CD4-positive, alpha-beta T cell (primary cell): ENCODE data around the gene ST3GAL3. TPM values are rescaled to one million over a fixed set of nuclear protein-coding genes. Genes with fewer than 3 reads are reported as not detected.

Experiments used
- ATAC-seq: fragments of 200-7000 bp; cut with Tn5 transposase; one replicate; pipeline ENCODE4 v1.10.0; 2022; ENCODE audit warnings: mild to moderate bottlenecking; ENCODE audit not compliant: poor library complexity
- CTCF ChIA-PET: fragments of 350-600 bp; sonication (Branson Sonifier 250); formaldehyde crosslinking; loops from one replicate; lab custom pipeline; 2021; ENCODE audit warnings: antibody characterized with exemption, inconsistent platforms; lab: Charles Lee
- POLR2A ChIA-PET: fragments of 350-600 bp; sonication (Branson Sonifier 250); formaldehyde crosslinking; loops from one replicate; lab custom pipeline; 2021; ENCODE audit warnings: antibody characterized with exemption, inconsistent platforms; lab: Charles Lee
- DNase-seq, 14 experiments: peaks; one replicate each; pipeline ENCODE4 v3.0.0-alpha.2; 2013 to 2020; ENCODE audit warnings: mixed read lengths in 2 of 14
- H3K27ac ChIP-seq, 2 donors: one replicate each; pipeline versions ENCODE4 v1.5.1 to v1.7.0; 2013; ENCODE audit warnings: low read length in 2 of 2, low read depth in 1 of 2, mild to moderate bottlenecking in 1 of 2
- H3K27me3 ChIP-seq, 2 experiments: 1 replicate in 1 of 2; 2 replicates in 1 of 2; pipeline versions ENCODE4 v1.6.1 to v1.7.0; 2013; ENCODE audit warnings: low read length in 2 of 2, control low read depth in 1 of 2, mild to moderate bottlenecking in 1 of 2, moderate library complexity in 1 of 2; ENCODE audit not compliant: insufficient read depth in 2 of 2, control insufficient read depth in 1 of 2
- H3K36me3 ChIP-seq: one replicate; pipeline ENCODE4 v1.6.1; 2013; ENCODE audit warnings: low read length, control low read depth; ENCODE audit not compliant: insufficient read depth
- H3K4me1 ChIP-seq: one replicate; pipeline ENCODE4 v1.6.1; 2013; ENCODE audit warnings: low read length, control low read depth; ENCODE audit not compliant: insufficient read depth
- H3K4me3 ChIP-seq: one replicate; pipeline ENCODE4 v1.5.1; 2013; ENCODE audit warnings: mild to moderate bottlenecking, low read length, moderate library complexity
- H3K9me3 ChIP-seq, 2 experiments: 1 replicate in 1 of 2; 2 replicates in 1 of 2; pipeline versions ENCODE4 v1.6.1 to v1.7.0; 2013; ENCODE audit warnings: low read length in 2 of 2, mild to moderate bottlenecking in 2 of 2, control low read depth in 1 of 2, moderate library complexity in 1 of 2; ENCODE audit not compliant: control insufficient read depth in 1 of 2, insufficient read depth in 1 of 2
- H3K27ac Mint-ChIP-seq: one replicate; pipeline ENCODE4 v1.8.0; 2020; ENCODE audit warnings: mixed read lengths
- H3K27me3 Mint-ChIP-seq: one replicate; pipeline ENCODE4 v1.8.0; 2021; ENCODE audit warnings: mixed read lengths
- H3K36me3 Mint-ChIP-seq: one replicate; pipeline ENCODE4 v1.8.0; 2021; ENCODE audit warnings: low read depth, mixed read lengths
- H3K4me1 Mint-ChIP-seq: one replicate; pipeline ENCODE4 v1.8.0; 2021; ENCODE audit warnings: low read depth, mixed read lengths
- H3K4me3 Mint-ChIP-seq: one replicate; pipeline ENCODE4 v1.8.0; 2020; ENCODE audit warnings: mild to moderate bottlenecking, mixed read lengths
- H3K9me3 Mint-ChIP-seq: one replicate; pipeline ENCODE4 v1.8.0; 2020; ENCODE audit warnings: mixed read lengths
- intact Hi-C, 2 experiments: fragments of 100-400 bp; cut with DNase I in 1 of 2; cut with micrococcal nuclease in 1 of 2; formaldehyde crosslinking; loops; one replicate each; pipeline versions ENCODE4 v1.15.1 to v1.9.0; 2023 to 2025; cut with DNase I, micrococcal nuclease
- total RNA-seq, 174 experiments: library from RNA in 2 of 174; stranded (reverse) in 2 of 174; gene quantifications; one replicate each; pipeline ENCODE4 v1.2.3 and lab custom pipeline; 2021 to 2026
- TF ChIP-seq, protein P1 (sequence below): fragments of 200-600 bp; IDR thresholded peaks from one replicate; pipeline ENCODE4 v1.8.0; 2022; ENCODE audit warnings: antibody characterized with exemption, mild to moderate bottlenecking

The ST3GAL3 gene
- total RNA-seq, 2 experiments from 2014 or later: 17.6 to 20.5 TPM

DNA sequence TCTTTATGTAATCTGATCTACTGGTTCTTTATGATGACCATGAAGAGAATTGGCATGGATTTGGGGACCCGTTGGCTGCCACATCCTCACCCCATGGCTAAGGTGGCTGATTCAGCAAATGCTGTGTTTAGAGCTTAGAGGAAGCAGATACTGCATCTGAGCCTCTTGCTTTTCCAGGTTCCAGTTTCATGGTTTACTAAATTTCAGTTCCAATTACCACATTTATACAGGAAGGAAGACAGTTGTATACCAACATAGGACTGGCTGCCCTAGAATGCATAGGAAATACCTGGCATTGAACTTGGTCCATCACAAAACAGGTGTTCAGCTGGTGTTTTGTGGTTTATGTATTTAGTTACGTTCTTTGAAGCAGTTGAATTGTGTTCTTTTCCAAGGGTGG is 107.1 kb downstream of the ST3GAL3 start:
- no peak for ATAC-seq
- intact Hi-C loops: no loop called here
- H3K36me3 Mint-ChIP-seq: peaks cover 74% of the 10 kb centered on the region
- H3K27ac Mint-ChIP-seq: no peak overlapping the region
- Histone ChIP-seq H3K27ac (no peak overlapping the region), H3K27me3 (no peaks in the 10 kb centered on the region), H3K4me3 (no peak overlapping the region), H3K36me3 (peaks cover 16% of the 10 kb centered on the region), H3K4me1 (no peaks in the 10 kb centered on the region), H3K9me3 (peaks cover 7 to 17% of the 10 kb centered on the region in 2 experiments)
- H3K4me3 Mint-ChIP-seq: no peak overlapping the region
- H3K27me3 Mint-ChIP-seq: no peaks in the 10 kb centered on the region
- H3K4me1 Mint-ChIP-seq: no peaks in the 10 kb centered on the region
- no peak for DNase-seq
- TF ChIP-seq, protein P1, sequence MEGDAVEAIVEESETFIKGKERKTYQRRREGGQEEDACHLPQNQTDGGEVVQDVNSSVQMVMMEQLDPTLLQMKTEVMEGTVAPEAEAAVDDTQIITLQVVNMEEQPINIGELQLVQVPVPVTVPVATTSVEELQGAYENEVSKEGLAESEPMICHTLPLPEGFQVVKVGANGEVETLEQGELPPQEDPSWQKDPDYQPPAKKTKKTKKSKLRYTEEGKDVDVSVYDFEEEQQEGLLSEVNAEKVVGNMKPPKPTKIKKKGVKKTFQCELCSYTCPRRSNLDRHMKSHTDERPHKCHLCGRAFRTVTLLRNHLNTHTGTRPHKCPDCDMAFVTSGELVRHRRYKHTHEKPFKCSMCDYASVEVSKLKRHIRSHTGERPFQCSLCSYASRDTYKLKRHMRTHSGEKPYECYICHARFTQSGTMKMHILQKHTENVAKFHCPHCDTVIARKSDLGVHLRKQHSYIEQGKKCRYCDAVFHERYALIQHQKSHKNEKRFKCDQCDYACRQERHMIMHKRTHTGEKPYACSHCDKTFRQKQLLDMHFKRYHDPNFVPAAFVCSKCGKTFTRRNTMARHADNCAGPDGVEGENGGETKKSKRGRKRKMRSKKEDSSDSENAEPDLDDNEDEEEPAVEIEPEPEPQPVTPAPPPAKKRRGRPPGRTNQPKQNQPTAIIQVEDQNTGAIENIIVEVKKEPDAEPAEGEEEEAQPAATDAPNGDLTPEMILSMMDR: no peak
- peaks cover 7% of the 10 kb centered on the region for H3K9me3 Mint-ChIP-seq
- CTCF ChIA-PET: interaction anchor here (0.9 kb wide), 1 partner anchor 51 kb away, joined by 3 read pairs; no protein-coding TSS in a partner anchor
- POLR2A ChIA-PET: no interaction called here

DNA sequence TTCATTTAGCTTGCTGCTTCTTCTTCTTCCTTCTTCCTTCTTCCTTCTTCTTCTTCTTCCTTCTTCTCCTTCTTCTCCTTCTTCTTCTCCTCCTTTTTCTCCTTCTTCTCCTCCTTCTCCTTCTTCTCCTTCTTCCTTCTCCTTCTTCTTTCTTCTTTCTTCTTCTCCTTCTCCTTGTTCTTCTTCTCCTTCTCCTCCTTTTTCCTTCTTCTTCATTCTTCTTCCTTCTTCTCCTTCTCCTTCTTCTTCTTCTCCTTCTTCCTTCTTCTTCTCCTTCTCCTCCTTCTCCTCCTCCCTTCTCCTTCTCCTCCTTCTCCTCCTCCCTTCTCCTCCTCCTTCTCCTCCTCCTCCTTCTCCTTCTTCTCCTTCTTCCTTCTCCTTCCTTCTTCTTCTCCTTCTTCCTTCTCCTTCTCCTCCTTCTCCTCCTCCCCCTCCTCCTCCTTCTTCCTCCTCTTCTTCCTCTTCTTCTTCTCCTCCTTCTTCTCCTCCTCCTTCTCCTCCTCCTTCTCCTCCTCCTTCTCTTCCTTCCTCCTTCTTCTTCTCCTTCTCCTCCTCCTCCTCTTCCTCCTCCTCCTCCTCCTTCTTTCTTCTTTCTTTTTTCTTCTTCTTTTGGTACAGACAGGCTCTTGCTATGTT is 110.1 kb downstream of the ST3GAL3 start:
- H3K4me1 ChIP-seq: no peaks in the 10 kb centered on the region
- H3K4me3 Mint-ChIP-seq: no peak overlapping the region
- no peaks in the 10 kb centered on the region for H3K27me3 Mint-ChIP-seq
- CTCF ChIA-PET: no interaction called here
- no peak for ATAC-seq
- POLR2A ChIA-PET: no interaction called here
- TF ChIP-seq, protein P1: no peak
- intact Hi-C loops: no loop called here
- peaks cover 7% of the 10 kb centered on the region for H3K9me3 Mint-ChIP-seq
- no peak overlapping the region for H3K27ac ChIP-seq
- no peaks in the 10 kb centered on the region for H3K27me3 ChIP-seq
- H3K36me3 Mint-ChIP-seq: peaks cover 85% of the 10 kb centered on the region
- no peak overlapping the region for H3K27ac Mint-ChIP-seq
- DNase-seq: no peak
- H3K36me3 ChIP-seq: peaks cover 16% of the 10 kb centered on the region
- no peaks in the 10 kb centered on the region for H3K4me1 Mint-ChIP-seq
- peaks cover 7 to 17% of the 10 kb centered on the region in 2 experiments for H3K9me3 ChIP-seq
- no peak overlapping the region for H3K4me3 ChIP-seq

DNA sequence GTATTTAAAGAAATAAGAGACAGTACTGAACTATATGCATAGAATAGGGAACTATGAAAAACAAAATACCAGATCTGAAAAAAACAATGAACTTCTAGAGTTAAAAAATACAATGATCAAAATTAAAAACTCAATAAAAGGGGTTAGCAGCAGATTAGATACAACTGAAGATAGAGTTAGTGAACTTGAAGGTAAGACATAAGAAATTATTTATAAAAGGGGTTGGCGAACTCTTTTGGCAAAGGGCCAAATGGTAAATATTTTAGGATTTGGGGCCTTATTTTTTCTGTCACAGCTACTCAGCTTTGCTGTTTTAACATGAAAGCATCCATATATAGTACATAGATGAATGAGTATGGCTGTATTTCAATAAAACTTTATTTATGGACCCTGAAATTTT is 111.4 kb downstream of the ST3GAL3 start:
- H3K36me3 ChIP-seq: peaks cover 16% of the 10 kb centered on the region
- TF ChIP-seq, protein P1: no peak
- Mint-ChIP-seq H3K4me3 (no peak overlapping the region), H3K27ac (no peak overlapping the region), H3K4me1 (no peaks in the 10 kb centered on the region), H3K27me3 (no peaks in the 10 kb centered on the region), H3K36me3 (peaks cover 95% of the 10 kb centered on the region), H3K9me3 (peaks cover 7% of the 10 kb centered on the region)
- H3K4me1 ChIP-seq: no peaks in the 10 kb centered on the region
- DNase-seq (no peak), ATAC-seq (no peak)
- H3K27ac ChIP-seq: no peak overlapping the region
- intact Hi-C loops: no loop called here
- POLR2A ChIA-PET: no interaction called here
- H3K9me3 ChIP-seq: peaks cover 7 to 17% of the 10 kb centered on the region in 2 experiments
- CTCF ChIA-PET: no interaction called here
- no peaks in the 10 kb centered on the region for H3K27me3 ChIP-seq
- H3K4me3 ChIP-seq: no peak overlapping the region
